OCI-LY1 (cell line): ENCODE data around the gene DMBT1.

Experiments used
- CTCF ChIP-seq: fragments of 200-600 bp; sonication (generic), shearing (Covaris generic); IDR thresholded peaks from 2 replicates; pipeline ENCODE4 v1.5.1; 2017; ENCODE audit warnings: mild to moderate bottlenecking, antibody characterized with exemption, low read length, moderate library complexity, mixed read lengths
- EZH2 ChIP-seq: fragments of 200-600 bp; sonication (generic), shearing (Covaris generic); IDR thresholded peaks from 2 replicates; pipeline ENCODE4 v1.8.0; 2017; ENCODE audit warnings: borderline replicate concordance, mixed run types, mild to moderate bottlenecking, antibody characterized with exemption, low read length, moderate library complexity, mixed read lengths

- no peak for TF ChIP-seq CTCF
- no peak for TF ChIP-seq EZH2
Measured at GRCh38 chr10:122560279-122560804, at the start of gene DMBT1.
